Measurements from ENCODE around the gene OGDH. TPM values are rescaled to one million over a fixed set of nuclear protein-coding genes. Genes with fewer than 3 reads are reported as not detected.
"Not testable (repeated sequence)": the region's sequence is repeated elsewhere in the genome, so short reads cannot be mapped to it uniquely, and the experiment has no call there.

The OGDH gene
- total RNA-seq, 2 experiments from 2014 or later: 82.1 to 86.4 TPM

- CTCF ChIA-PET: no interaction called here
- POLR2A ChIA-PET: interaction anchor here (0.7 kb wide), 1 partner anchor 156 kb away, joined by 6 read pairs; no protein-coding TSS in a partner anchor
Observed at GRCh38 chr7:44678471-44679179, 72.2 kb downstream of the OGDH start.

DNA sequence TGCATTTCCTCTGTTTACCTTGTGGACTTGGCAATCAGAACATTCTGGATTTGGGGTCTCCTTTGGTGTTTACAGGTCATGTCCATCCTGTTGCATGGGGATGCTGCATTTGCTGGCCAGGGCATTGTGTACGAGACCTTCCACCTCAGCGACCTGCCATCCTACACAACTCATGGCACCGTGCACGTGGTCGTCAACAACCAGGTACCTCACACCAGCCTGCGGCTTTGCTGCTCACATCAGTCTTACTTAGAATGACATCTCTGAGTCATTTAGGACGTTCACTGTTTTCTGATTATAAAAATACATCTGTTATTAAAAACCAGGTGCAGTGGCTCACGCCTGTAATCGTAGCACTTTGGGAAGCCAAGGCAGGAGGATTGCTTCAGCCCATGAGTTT lies 75.2 kb downstream of the OGDH start:
- ChIA-PET CTCF (no interaction called here), POLR2A (no interaction called here)

- CTCF ChIA-PET: no interaction called here
- POLR2A ChIA-PET: no interaction called here
Observed at GRCh38 chr7:44685723-44686122, 79.3 kb downstream of the OGDH start.

DNA sequence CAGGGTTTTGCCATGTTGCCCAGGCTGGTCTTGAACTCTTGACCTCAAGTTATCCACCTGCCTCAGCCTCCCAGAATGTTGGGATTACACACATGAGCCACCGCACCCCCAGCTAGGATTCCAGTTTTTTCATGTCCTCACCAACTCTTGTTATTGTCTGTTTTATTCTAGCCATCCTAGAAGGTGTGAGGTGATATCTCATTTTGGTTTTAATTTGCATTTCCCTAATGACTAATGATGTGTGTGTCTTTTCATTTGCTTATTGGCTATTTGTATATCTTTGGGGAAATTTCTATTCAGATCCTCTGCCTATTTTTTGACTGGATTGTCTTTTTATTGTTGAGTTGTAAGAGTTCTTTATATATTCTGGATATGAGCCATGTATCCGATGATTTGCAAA lies 83.0 kb downstream of the OGDH start:
- ChIA-PET POLR2A (interaction anchor here (0.6 kb wide), 1 partner anchor 115 kb away, joined by 6 read pairs; no protein-coding TSS in a partner anchor), CTCF (no interaction called here)

DNA sequence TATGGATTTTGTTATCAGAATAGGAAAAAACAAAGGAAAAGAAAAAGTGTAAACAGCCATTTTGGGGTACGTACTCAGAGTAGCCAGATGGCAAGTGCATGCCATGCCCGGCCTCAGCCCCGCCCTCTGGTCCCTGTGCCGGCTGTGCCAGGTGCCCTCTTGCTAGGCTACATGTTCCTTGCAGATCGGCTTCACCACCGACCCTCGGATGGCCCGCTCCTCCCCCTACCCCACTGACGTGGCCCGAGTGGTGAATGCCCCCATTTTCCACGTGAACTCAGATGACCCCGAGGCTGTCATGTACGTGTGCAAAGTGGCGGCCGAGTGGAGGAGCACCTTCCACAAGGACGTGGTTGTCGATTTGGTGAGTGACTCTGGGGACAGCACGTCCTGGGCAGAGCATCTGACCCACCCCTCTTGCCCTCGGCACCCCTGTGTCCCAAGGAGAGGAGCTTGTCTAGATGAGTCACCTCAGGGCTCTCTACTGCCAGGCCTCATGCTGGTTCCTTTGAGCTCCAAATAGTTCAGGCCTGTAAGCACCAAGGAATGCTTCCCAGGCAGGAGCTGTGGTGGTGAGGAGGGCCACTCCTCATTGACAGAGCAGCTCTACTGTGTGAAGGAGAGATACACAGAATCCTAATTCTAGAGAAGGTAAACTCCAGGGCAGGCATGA lies 87.3 kb downstream of the OGDH start:
- ChIA-PET CTCF (interaction anchor here (1.0 kb wide), 1 partner anchor 9 kb away, joined by 3 read pairs; no protein-coding TSS in a partner anchor), POLR2A (interaction anchor here (0.6 kb wide), 1 partner anchor 57 kb away, joined by 3 read pairs; no protein-coding TSS in a partner anchor)

GRCh38 chr7:44694326-44694725 lies 87.9 kb downstream of the OGDH start:
- POLR2A ChIA-PET: no interaction called here
- CTCF ChIA-PET: interaction anchor here (1.0 kb wide), 1 partner anchor 8 kb away, joined by 3 read pairs; no protein-coding TSS in a partner anchor

DNA sequence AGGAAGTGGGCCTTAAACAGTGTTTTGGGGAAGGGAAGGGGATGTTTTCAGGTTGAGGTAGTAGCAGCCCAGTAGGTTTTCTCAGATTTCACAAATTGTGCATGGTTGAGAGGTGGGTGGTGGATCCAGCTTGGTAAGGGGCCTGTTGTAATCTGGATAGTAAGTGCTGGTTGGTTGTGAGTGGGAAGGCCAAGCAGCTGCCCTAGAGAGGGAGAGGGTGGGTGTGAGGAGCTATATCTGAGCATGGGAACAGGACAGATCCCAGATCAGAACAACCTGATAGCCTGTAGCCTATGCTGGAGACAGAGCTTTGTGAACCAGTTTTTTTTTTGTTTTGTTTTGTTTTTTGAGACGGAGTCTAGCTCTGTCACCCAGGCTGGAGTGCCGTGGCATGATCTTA lies 88.3 kb downstream of the OGDH start:
- ChIA-PET POLR2A (interaction anchor here (0.6 kb wide), 1 partner anchor 62 kb away, joined by 4 read pairs; no protein-coding TSS in a partner anchor), CTCF (interaction anchor here (1.0 kb wide), 1 partner anchor 8 kb away, joined by 3 read pairs; no protein-coding TSS in a partner anchor)

DNA sequence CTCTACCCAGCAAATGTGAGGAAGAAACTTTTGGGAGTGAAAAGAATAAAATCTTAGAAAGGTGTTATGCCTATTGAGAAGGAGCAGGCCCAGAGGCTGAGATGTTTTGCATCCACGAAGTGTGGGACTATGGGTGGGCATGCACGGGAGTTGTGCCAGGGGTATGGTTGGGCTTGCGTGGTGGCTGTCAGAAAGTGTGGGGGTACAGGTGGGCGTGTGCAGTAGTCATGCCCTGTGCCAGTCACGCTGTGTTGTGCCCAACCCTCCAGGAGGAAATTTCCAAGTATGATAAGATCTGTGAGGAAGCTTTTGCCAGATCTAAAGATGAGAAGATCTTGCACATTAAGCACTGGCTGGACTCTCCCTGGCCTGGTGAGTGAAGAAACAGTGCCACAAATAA lies 89.3 kb downstream of the OGDH start:
- CTCF ChIA-PET: interaction anchor here (0.7 kb wide), 1 partner anchor 13 kb away, joined by 3 read pairs; no protein-coding TSS in a partner anchor
- POLR2A ChIA-PET: no interaction called here

GRCh38 chr7:44696728-44697127 lies 90.3 kb downstream of the OGDH start:
- CTCF ChIA-PET: no interaction called here
- POLR2A ChIA-PET: no interaction called here

DNA sequence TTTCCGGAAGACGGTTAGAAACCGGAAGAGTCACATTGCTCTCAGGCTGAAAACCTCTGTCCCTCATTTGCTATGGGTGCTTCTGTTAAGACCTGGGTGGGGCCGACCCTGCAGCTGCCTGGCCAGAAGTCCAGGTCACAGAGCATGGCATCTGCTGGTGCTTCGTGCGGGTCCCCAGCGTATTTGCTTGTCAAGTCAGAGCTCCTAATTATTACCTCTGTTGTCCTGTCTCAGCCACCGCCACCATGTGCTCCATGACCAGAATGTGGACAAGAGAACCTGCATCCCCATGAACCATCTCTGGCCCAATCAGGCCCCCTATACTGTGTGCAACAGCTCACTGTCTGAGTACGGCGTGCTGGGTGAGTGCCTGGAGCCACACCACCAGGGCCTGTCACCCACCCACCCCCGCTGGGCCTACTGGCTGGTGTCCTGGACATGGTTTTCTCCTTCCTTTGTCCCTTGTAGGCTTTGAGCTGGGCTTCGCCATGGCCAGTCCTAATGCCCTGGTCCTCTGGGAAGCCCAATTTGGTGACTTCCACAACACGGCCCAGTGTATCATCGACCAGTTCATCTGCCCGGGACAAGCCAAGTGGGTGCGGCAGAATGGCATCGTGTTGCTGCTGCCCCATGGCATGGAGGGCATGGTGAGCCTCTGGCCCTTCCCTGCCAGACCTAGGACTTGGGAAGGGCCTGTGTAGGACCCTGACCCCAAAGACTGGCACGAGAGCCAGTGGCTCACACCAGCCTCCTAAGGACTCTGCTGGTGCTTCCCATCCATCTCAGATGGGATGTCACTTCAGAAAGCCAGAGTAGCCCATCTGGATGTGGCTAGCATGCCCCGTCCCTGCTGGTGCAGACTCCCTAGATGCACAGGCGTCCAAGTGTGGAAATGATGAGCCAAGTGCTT lies 91.0 kb downstream of the OGDH start:
- CTCF ChIA-PET: no interaction called here
- POLR2A ChIA-PET: no interaction called here

DNA sequence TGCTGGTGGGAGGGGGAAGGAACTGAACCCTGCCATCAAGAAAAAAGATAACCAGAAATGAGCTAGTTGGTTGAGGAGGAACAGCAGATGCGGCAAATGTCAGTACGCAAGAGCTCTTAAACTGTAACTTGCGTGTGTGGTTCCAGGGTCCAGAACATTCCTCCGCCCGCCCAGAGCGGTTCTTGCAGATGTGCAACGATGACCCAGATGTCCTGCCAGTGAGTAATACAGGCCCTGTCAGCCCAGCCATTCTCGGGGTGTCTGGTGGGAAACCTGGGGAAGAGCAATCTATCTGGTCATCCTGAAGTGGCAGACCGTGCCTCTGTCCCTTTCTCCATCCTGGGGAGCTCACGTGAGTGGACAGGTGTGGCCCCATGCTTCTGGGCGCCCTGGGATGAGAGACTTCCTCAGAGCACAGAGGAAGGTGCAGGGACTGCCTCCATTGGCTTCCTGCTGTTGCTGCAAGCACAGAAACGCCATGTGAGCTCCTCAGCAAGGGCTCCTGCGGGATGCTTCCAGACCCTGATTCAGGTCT lies 91.7 kb downstream of the OGDH start:
- CTCF ChIA-PET: no interaction called here
- POLR2A ChIA-PET: no interaction called here

- POLR2A ChIA-PET: not testable (repeated sequence)
- CTCF ChIA-PET: interaction anchor here (0.7 to 1.1 kb wide), 2 partner anchors 36 to 734 kb away, joined by 3 to 5 read pairs; no protein-coding TSS in a partner anchor
Observed at GRCh38 chr7:44699598-44699997, 93.2 kb downstream of the OGDH start.

- ChIA-PET POLR2A (no interaction called here), CTCF (no interaction called here)
Observed at GRCh38 chr7:44700322-44700721, 93.9 kb downstream of the OGDH start.

- CTCF ChIA-PET: interaction anchor here (1.6 kb wide), 1 partner anchor 9 kb away, joined by 3 read pairs; no protein-coding TSS in a partner anchor
- POLR2A ChIA-PET: not testable (repeated sequence)
Observed at GRCh38 chr7:44703391-44703790, 97.0 kb downstream of the OGDH start.

- CTCF ChIA-PET: no interaction called here
- POLR2A ChIA-PET: no interaction called here
Observed at GRCh38 chr7:44703921-44704320, 97.5 kb downstream of the OGDH start.

DNA sequence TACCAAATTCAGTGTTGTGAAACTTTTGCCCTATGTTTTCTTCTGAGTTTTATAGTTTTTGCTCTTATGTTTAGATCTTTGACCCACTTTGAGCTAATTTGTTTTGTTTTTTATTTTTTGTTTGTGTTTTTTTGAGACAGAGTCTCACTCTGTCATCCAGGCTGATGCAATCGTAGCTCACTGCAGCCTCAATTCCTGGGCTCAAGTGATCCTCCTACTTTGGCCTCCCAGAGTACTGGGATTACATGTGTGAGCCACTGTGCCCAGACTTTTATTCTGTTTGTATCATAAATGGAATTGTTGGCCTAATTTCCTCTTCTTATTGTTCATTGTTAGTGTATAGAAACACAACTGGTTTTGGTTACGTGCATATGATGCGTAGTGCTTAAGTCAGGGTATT lies 99.0 kb downstream of the OGDH start:
- CTCF ChIA-PET: interaction anchor here (0.5 kb wide), 1 partner anchor 176 kb away, joined by 3 read pairs; no protein-coding TSS in a partner anchor

GRCh38 chr7:44706788-44707557 lies 100.5 kb downstream of the OGDH start:
- ChIA-PET CTCF (no interaction called here), POLR2A (no interaction called here)

More for the DNA sequence above, 99.0 kb downstream of the OGDH start:
- POLR2A ChIA-PET: no interaction called here

GRCh38 chr7:44707558-44708230 lies 101.3 kb downstream of the OGDH start:
- CTCF ChIA-PET: no interaction called here
- POLR2A ChIA-PET: no interaction called here
